COR-L47 (cell line): ENCODE measurements around the gene CC2D1A.

ENCODE experiments used
- DNase-seq: peaks from one replicate; lab custom pipeline; 2025; lab: John Stamatoyannopoulos, UW

Gene CC2D1A

GRCh38 chr19:13877303-13877702 lies 28.7 kb upstream of the CC2D1A start:
- no peak for DNase-seq

- peak; percentile 96 for DNase-seq
These were observed 25.6 kb upstream of the CC2D1A start for GRCh38 chr19:13880059-13881043.

GRCh38 chr19:13881251-13881691 lies 24.7 kb upstream of the CC2D1A start:
- DNase-seq: no peak

GRCh38 chr19:13881692-13882418 lies 24.1 kb upstream of the CC2D1A start:
- DNase-seq: no peak

DNA sequence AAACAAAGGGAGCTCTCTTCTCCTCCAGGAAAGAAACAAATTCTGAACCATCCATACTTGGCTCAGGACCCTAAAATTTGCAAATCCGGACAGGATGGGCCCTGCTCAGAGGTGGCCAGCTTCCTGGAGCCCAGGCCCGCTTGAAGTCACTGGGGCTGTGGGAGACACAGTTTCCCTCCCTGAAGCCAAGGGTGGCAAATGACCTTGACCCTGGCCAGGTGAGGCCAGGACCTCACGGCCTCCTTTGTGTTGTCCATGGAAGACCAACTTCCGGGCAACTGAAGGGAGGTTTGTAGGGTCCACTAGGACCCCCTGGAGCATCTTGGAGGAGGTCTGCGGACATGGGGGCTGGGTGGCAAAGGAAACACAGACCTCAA lies 23.6 kb upstream of the CC2D1A start:
- DNase-seq: no peak

- no peak for DNase-seq
These were observed 23.2 kb upstream of the CC2D1A start for GRCh38 chr19:13882836-13883235.

- no peak for DNase-seq
These were observed 22.4 kb upstream of the CC2D1A start for GRCh38 chr19:13883516-13884064.

GRCh38 chr19:13884726-13885591 lies 21.0 kb upstream of the CC2D1A start:
- DNase-seq: peak; percentile 76

DNA sequence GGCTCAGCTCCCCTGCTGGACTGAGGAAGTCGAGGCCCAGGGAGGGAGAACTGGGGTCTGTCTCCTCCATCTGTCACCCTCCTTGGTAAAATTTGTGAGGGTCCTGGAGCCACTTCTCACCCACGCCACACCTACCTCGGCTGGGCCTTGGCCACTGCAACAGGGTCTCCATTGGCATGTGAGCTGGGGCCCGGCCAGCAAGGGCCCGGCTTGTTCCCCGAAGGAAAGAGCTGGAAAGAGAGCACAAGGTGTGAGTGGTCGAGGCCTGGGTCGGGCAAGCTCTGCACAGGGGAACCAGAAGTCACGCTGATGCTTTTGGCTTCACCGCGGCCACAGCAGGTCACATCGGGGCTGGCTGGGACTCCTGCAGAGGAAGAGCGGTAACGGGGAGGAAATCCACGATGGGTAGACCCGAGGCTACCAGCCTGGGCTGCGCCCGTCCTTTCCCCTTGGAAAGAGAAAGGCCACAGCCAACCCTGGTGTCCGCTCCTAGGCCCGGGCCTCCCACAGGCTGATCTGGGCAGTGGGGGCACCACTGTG lies 20.1 kb upstream of the CC2D1A start:
- no peak for DNase-seq

DNA sequence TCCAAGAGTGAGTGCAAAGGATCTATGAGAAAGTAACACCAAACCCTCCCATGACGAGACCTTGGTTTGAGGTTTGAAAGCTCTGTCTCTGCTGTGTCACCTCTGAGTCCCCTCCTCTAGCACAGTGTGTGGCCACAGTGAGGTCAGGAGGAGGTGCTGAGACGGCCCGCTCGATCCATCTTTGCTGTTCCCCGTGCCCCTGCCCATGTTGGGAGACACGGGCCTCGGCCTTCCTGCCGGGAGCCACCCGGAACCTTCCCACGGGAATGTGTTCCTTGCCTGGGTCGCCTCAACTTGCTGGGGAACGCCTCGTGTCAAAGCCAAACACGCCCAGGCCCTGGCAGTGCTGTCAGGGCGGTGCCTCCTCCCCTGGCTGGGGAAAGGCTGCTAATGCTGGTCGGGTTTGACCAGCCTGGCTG lies 19.0 kb upstream of the CC2D1A start:
- DNase-seq: no peak

DNA sequence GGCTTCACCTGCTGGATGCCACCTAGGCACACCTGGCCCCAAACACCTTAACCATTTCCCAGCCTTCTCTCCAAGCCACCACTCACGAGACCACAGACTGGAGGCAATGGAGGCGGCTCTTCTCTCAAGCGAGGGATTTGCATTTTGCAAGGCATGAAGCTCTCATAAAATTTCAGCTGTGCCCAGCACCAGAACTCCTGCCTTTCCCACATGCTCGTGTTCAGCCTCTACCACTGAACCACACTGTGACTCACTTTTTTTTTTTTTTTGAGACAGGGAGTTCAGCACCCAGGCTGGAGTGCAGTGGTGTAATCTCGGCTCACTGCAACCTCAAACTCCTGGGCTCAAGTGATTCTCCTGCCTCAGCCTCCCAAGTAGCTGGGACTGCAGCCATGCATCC lies 18.5 kb upstream of the CC2D1A start:
- no peak for DNase-seq

GRCh38 chr19:13888281-13888680 lies 17.7 kb upstream of the CC2D1A start:
- no peak for DNase-seq

- no peak for DNase-seq
These were observed 15.9 kb upstream of the CC2D1A start for GRCh38 chr19:13890136-13890535.

DNA sequence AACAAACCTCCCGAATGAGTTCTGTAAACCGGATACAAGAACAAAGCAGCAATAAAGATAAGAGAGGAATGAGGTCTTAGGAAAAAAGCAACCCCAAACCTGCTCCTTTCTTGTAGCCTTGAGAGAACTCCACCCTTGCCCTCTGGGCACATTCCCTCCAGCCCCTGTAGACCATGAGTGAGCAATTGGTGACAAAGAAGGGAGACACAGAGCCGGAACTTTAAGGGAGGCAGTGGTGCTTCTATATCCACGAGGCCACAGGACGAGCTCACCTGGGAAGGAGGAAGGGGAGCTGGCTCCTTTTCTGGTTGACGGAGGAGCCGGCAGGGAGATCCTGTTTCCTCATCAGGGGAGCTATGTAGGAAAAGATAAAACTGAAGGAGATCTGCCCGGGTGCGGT lies 13.1 kb upstream of the CC2D1A start:
- no peak for DNase-seq

DNA sequence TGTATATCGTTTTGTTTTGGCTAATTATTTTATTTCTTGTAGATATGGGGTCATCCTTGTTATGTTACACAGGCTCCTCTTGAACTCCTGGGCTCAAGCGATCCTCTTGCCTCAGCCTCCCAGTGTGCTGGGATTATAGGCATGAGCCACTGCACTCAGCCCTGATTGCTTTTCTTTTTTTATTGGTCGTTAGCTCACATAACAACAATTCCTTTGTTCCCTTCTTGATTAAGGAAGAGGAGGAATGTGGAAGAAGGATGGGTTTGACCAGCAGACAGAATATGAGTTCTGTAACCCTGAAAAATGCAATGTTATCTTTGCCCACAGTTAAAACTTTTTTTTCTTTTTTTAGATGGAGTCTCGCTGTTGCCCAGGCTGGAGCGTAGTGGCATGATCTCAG lies 11.4 kb upstream of the CC2D1A start:
- no peak for DNase-seq

DNA sequence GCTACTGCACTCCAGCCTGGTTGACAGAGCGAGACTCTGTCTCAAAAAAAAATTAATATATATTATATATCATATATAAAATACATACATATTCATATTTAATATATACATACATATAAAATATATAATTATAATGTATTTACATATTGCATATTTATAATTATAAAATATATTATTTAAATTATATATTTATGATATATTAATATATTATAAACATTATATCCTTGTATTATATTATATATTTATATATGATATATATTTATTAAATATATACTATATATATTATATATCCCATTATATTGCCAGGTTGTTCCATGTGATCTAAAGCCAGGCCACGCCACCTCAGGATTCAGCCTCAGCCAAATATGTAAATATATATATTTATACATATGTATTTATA lies 9.8 kb upstream of the CC2D1A start:
- no peak for DNase-seq

DNA sequence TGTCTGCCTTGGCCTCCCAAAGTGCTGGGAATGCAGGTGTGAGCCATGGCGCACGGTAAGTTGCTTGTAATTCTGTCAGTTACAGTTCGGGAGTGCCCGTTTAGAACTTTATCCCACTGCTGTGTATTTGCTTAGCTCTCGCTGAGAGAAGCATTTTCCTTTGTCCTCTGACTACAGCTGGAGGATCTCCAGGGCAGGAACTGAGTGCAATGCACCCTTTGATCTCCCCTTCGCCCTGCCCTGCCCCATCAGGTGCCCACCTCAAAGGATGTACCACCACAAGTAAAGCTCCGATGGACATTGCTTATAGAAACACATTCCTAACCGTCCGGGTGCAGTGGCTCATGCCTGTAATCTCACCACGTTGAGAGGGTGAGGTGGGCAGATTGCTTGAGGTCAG lies 6.6 kb upstream of the CC2D1A start:
- no peak for DNase-seq

- DNase-seq: no peak
These were observed 6.0 kb upstream of the CC2D1A start for GRCh38 chr19:13899912-13900584.

- no peak for DNase-seq
These were observed 2.9 kb upstream of the CC2D1A start for GRCh38 chr19:13902993-13903555.

- DNase-seq: no peak
These were observed 512 bp downstream of the CC2D1A start for GRCh38 chr19:13906521-13906904.

DNA sequence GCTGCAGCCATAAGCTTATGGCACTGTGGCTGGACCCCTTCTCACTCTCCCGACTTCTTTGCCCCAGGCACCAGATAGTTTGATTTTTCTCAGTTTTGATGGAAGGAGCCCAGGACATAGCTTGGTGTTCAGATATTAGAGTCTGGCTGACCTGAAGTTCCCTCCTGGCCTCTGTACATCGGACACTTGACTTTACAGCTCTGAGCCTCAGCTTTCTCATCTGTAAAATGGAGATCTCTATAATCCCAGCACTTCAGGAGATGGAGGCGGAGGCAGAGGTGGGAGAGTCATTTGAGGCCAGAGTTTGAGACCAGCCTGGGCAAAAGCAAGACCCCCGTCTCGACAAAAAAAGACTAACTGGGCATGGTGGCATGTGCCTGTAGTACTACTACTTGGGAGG lies 909 bp downstream of the CC2D1A start:
- no peak for DNase-seq
